Sigmoid colon (tissue), 7 donors: ENCODE results near the gene SLFN12. TPM values are rescaled to one million over a fixed set of nuclear protein-coding genes. Genes with fewer than 3 reads are reported as not detected.

Experiments used
- DNase-seq: peaks from one replicate; pipeline ENCODE4 v3.0.0-alpha.2; 2019
- H3K27ac ChIP-seq, 4 donors: fragments of 200-600 bp; sonication (generic); one replicate each; pipeline ENCODE4 v1.5.1; 2016 to 2019; ENCODE audit warnings: mild to moderate bottlenecking in 1 of 4
- H3K27me3 ChIP-seq, 3 donors: fragments of 200-600 bp; sonication (generic); one replicate each; pipeline ENCODE4 v1.5.1; 2019; ENCODE audit warnings: mild to moderate bottlenecking in 1 of 3
- H3K36me3 ChIP-seq, 4 donors: fragments of 200-600 bp; sonication (generic); one replicate each; pipeline ENCODE4 v1.5.1; 2016 to 2019
- H3K4me1 ChIP-seq, 4 donors: fragments of 200-600 bp; sonication (generic); one replicate each; pipeline ENCODE4 v1.5.1; 2017 to 2019
- H3K4me3 ChIP-seq, 4 donors: fragments of 200-600 bp; sonication (generic); one replicate each; pipeline ENCODE4 v1.5.1; 2017 to 2019; ENCODE audit warnings: mild to moderate bottlenecking in 2 of 4, moderate library complexity in 1 of 4
- H3K9me3 ChIP-seq, 4 donors: fragments of 200-600 bp in 3 of 4; sonication (generic) in 3 of 4; one replicate each; pipeline versions ENCODE4 v1.5.1 to v1.6.1; 2013 to 2019
- CTCF ChIP-seq, 4 experiments: fragments of 450-650 bp in 3 of 4; fragments of 200-600 bp in 1 of 4; IDR thresholded peaks; one replicate each; pipeline ENCODE4 v1.5.1; 2016 to 2019; ENCODE audit warnings: antibody characterized with exemption in 4 of 4, mild to moderate bottlenecking in 3 of 4, moderate library complexity in 2 of 4
- EP300 ChIP-seq, 4 donors: sonication (generic); formaldehyde crosslinking; IDR thresholded peaks; one replicate each; pipeline ENCODE4 v1.6.1; 2017; ENCODE audit warnings: antibody characterized with exemption in 4 of 4
- POLR2A ChIP-seq, 2 donors: fragments of 450-650 bp; IDR thresholded peaks; one replicate each; pipeline ENCODE4 v1.6.1; 2016; ENCODE audit warnings: antibody characterized with exemption in 2 of 2, mild to moderate bottlenecking in 2 of 2, moderate library complexity in 2 of 2
- POLR2AphosphoS5 ChIP-seq, 4 donors: sonication (generic); formaldehyde crosslinking; IDR thresholded peaks; one replicate each; pipeline ENCODE4 v1.6.1; 2017; ENCODE audit warnings: antibody characterized with exemption in 4 of 4
- WGBS, 2 donors: extraction: QIAGEN DNeasy Blood & Tissue Kit; methylation state at CpG; one replicate each; pipeline ENCODE4 v1.1.7; 2013; 5-methylcytosine and 5-hydroxymethylcytosine counted together
- intact Hi-C: fragments of 100-400 bp; cut with DNase I; formaldehyde crosslinking; loops from one replicate; pipeline ENCODE4 v1.15.1; 2023
- polyA plus RNA-seq, 3 donors: library from polyadenylated mRNA; stranded (reverse); fragments of 200-250 nt; gene quantifications; one replicate each; pipeline ENCODE4 v1.2.3, GENCODE V29; 2013
- total RNA-seq, 4 donors: library from RNA; depleted of rRNA; stranded (reverse); fragments of >200 nt; gene quantifications; one replicate each; pipeline ENCODE4 v1.1.0, GENCODE V29; 2016
- donor health status: healthy with polysubstance abuse.
- donor health status: Bipolar disorder and iron deficiency.
- donor health status: healthy.

The SLFN12 gene
- total and polyA plus RNA-seq, 7 donors: 0.69 to 19.9 (median 6.4) TPM

GRCh38 chr17:35377706-35378105 is 54.6 kb downstream of the SLFN12 start:
- no peak for DNase-seq
- intact Hi-C loops: no loop called here
- 58 to 89% methylated on average over 3 of the region's 3 CpGs for WGBS, 2 donors
- Histone ChIP-seq H3K27me3 (peaks cover 0 to 18% (median 0%) of the 10 kb centered on the region in 3 donors), H3K36me3 (no peaks in the 10 kb centered on the region), H3K9me3 (peaks cover 0 to 2% (median 0%) of the 10 kb centered on the region in 4 donors), H3K27ac (peak overlapping the region in 1 of 4 donors; percentile 15), H3K4me1 (peaks cover 0 to 20% (median 0%) of the 10 kb centered on the region in 4 donors), H3K4me3 (no peak overlapping the region)
- TF ChIP-seq EP300 (IDR thresholded peaks at IDR 0.05) (no peak), POLR2A (IDR thresholded peaks at IDR 0.05) (no peak), POLR2AphosphoS5 (IDR thresholded peaks at IDR 0.05) (no peak), CTCF (IDR thresholded peaks at IDR 0.05) (no peak)

- Histone ChIP-seq H3K36me3 (no peaks in the 10 kb centered on the region), H3K4me1 (peaks cover 0 to 24% (median 0%) of the 10 kb centered on the region in 4 donors), H3K9me3 (peaks cover 0 to 2% (median 0%) of the 10 kb centered on the region in 4 donors), H3K27ac (peak overlapping the region in 1 of 4 donors; percentile 15), H3K27me3 (peaks cover 0 to 24% (median 0%) of the 10 kb centered on the region in 3 donors), H3K4me3 (no peak overlapping the region)
- intact Hi-C loops: no loop called here
- TF ChIP-seq POLR2AphosphoS5 (IDR thresholded peaks at IDR 0.05) (no peak), CTCF (IDR thresholded peaks at IDR 0.05) (no peak), EP300 (IDR thresholded peaks at IDR 0.05) (no peak), POLR2A (IDR thresholded peaks at IDR 0.05) (no peak)
- DNase-seq: no peak
- WGBS, 2 donors: 47 to 88% methylated on average over 2 of the region's 2 CpGs
These were observed 55.2 kb downstream of the SLFN12 start for GRCh38 chr17:35377068-35377467.

- Histone ChIP-seq H3K9me3 (no peaks in the 10 kb centered on the region), H3K36me3 (no peaks in the 10 kb centered on the region), H3K27me3 (peaks cover 0 to 24% (median 0%) of the 10 kb centered on the region in 3 donors), H3K27ac (peak overlapping the region; percentile 35 to 95 (median 42)), H3K4me1 (peaks cover 0 to 24% (median 0%) of the 10 kb centered on the region in 4 donors), H3K4me3 (no peak overlapping the region)
- intact Hi-C loops: no loop called here
- peak in 2 of 4 donors; percentile 14 to 21 for TF ChIP-seq POLR2AphosphoS5 (IDR thresholded peaks at IDR 0.05)
- no peak for TF ChIP-seq EP300 (IDR thresholded peaks at IDR 0.05)
- 30 to 43% methylated on average over 1 of the region's 1 CpG for WGBS, 2 donors
- DNase-seq: no peak
These were observed 56.1 kb downstream of the SLFN12 start for GRCh38 chr17:35376245-35376644.

- intact Hi-C loops: loop anchor here (5.0 kb wide), 3 partner anchors 72 to 162 kb away; partner anchors contain the start of genes SLFN12L and SLFN13
- WGBS, 2 donors: 30 to 39% methylated on average over 3 of the region's 3 CpGs
- Histone ChIP-seq H3K27me3 (peaks cover 0 to 24% (median 0%) of the 10 kb centered on the region in 3 donors), H3K27ac (peak overlapping the region; percentile 91 to 95 (median 93)), H3K4me1 (peaks cover 0 to 24% (median 0%) of the 10 kb centered on the region in 4 donors), H3K9me3 (no peaks in the 10 kb centered on the region), H3K36me3 (no peaks in the 10 kb centered on the region), H3K4me3 (peak overlapping the region; percentile 52 to 67 (median 64))
- TF ChIP-seq POLR2A (IDR thresholded peaks at IDR 0.05): no peak
- no peak for DNase-seq
These were observed 57.4 kb downstream of the SLFN12 start for GRCh38 chr17:35374766-35375344.

GRCh38 chr17:35373984-35374765 is 58.1 kb downstream of the SLFN12 start:
- H3K4me1 ChIP-seq: peaks cover 0 to 24% (median 0%) of the 10 kb centered on the region in 4 donors
- WGBS, 2 donors: 2 to 7% methylated on average over 47 of the region's 47 CpGs
- H3K4me3 ChIP-seq: peak overlapping the region; percentile 52 to 67 (median 64)
- DNase-seq: peak; percentile 88
- H3K36me3 ChIP-seq: no peaks in the 10 kb centered on the region
- peaks cover 0 to 24% (median 0%) of the 10 kb centered on the region in 3 donors for H3K27me3 ChIP-seq
- H3K9me3 ChIP-seq: no peaks in the 10 kb centered on the region
- peak overlapping the region; percentile 91 to 95 (median 93) for H3K27ac ChIP-seq
- no peak for TF ChIP-seq CTCF (IDR thresholded peaks at IDR 0.05)
- TF ChIP-seq POLR2A (IDR thresholded peaks at IDR 0.05): no peak
- peak in 3 of 4 donors; percentile 41 to 47 (median 46) for TF ChIP-seq POLR2AphosphoS5 (IDR thresholded peaks at IDR 0.05)
- no peak for TF ChIP-seq EP300 (IDR thresholded peaks at IDR 0.05)
- intact Hi-C loops: loop anchor here (2.0 to 5.0 kb wide), 5 partner anchors 59 to 163 kb away; partner anchors contain the start of genes SLFN12, SLFN12L, SLFN13 and SLFN5
